ENCODE results near the gene CCNA2.

Gene CCNA2

DNA sequence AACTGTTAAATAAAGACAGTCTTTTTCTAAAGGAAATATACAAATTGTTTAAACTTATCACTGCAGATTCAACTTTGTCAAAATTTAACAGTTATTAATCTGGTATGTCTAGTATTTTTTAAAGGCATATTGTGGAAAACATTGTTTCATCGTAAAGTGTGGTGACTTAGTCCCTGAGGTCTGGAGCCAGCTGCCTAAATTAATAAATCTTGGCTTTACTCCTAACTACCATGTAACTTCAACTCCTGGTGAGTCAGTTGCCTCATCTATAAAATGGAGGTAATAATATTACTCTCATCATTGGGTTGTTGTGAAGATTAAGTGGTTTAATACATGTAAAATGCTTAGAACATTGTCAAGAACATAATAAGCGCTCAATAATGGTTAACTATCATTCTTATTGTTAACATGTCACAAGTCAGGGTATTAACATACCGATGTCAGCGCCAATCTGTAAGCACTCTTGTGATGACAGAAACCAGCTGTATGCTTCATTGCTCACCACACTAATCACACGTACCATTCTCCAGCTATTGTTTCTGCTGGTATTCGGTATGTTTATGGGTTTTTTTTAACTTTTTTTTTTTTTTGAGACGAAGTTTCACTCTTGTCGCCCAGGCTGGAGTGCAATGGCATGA is 44.6 kb downstream of the CCNA2 start:
- H3K36me3 ChIP-seq: no peaks in the 10 kb centered on the region
- DNase-seq: no peak
- TF ChIP-seq, protein P1, sequence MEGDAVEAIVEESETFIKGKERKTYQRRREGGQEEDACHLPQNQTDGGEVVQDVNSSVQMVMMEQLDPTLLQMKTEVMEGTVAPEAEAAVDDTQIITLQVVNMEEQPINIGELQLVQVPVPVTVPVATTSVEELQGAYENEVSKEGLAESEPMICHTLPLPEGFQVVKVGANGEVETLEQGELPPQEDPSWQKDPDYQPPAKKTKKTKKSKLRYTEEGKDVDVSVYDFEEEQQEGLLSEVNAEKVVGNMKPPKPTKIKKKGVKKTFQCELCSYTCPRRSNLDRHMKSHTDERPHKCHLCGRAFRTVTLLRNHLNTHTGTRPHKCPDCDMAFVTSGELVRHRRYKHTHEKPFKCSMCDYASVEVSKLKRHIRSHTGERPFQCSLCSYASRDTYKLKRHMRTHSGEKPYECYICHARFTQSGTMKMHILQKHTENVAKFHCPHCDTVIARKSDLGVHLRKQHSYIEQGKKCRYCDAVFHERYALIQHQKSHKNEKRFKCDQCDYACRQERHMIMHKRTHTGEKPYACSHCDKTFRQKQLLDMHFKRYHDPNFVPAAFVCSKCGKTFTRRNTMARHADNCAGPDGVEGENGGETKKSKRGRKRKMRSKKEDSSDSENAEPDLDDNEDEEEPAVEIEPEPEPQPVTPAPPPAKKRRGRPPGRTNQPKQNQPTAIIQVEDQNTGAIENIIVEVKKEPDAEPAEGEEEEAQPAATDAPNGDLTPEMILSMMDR (IDR thresholded peaks at IDR 0.05; ENCODE audit: low read depth, low read length): no peak

DNA sequence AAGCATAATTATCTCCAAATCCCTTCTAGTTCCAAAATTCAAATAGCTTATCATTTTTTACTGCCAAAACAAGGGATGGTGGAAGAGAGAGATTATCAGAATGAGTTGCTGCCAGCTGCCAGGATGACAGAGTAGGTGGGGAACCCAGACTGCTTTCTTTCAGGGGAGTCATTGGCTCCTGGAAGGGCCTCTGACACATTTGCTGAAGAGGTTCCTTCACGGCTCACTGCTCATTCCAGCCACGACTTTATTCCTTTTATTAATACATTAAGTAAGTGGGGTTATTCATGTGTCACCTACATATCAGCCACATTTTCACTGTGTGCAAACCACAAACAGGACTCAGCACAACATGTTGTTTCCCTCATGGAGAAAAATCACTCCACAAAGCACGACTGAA is 46.1 kb downstream of the CCNA2 start:
- H3K4me1 ChIP-seq: no peaks in the 10 kb centered on the region
- TF ChIP-seq, protein P1 (IDR thresholded peaks at IDR 0.05; ENCODE audit: low read depth, low read length): no peak
- DNase-seq: no peak
- peaks cover 13% of the 10 kb centered on the region for H3K27me3 ChIP-seq
- no peaks in the 10 kb centered on the region for H3K9me3 ChIP-seq
- H3K4me3 ChIP-seq (ENCODE audit: low read depth, low read length): no peak overlapping the region
- no peaks in the 10 kb centered on the region for H3K36me3 ChIP-seq

More for the DNA sequence above, 44.6 kb downstream of the CCNA2 start:
- H3K4me3 ChIP-seq (ENCODE audit: low read depth, low read length): no peak overlapping the region
- H3K4me1 ChIP-seq: no peaks in the 10 kb centered on the region
- no peaks in the 10 kb centered on the region for H3K9me3 ChIP-seq
- peaks cover 11% of the 10 kb centered on the region for H3K27me3 ChIP-seq

DNA sequence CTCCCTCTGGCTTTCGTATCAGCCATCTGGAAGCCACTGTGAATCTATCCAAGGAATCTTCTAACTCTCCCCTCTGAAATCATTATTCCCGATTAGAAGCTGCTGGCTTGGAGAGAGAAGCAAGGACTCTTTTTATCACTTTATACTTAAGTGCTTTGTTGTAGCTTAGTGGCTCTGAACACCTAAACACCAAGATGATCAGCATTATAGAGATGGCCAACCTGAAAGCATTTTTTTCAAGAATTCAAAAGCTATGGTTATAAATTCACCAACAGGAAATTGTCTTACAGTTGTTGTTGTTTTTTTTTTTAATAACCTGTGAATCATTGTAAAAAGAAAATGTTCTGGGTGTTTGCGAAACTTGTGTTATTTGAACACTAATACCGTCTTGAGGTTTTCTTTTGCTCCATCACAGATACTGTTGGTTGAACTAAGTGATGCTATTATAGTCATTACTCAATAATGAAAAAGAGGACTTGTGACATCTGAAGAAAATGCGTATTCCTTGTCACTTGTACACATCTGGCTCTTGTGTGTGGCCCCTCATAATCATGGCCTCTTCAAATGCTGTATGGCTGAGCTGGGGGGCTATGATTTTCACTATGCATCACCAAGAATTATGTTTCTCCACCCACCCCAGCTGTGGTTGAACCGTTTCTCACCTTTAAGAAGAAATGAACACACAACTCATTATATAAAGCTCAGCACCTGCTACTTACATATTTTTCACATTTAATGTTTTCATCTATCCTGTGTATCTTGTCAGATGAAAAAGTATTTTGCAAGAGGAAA is 46.9 kb downstream of the CCNA2 start:
- peaks cover 13% of the 10 kb centered on the region for H3K27me3 ChIP-seq
- no peaks in the 10 kb centered on the region for H3K36me3 ChIP-seq
- TF ChIP-seq, protein P1 (IDR thresholded peaks at IDR 0.05; ENCODE audit: low read depth, low read length): no peak
- H3K4me3 ChIP-seq (ENCODE audit: low read depth, low read length): no peak overlapping the region
- DNase-seq: no peak
- no peaks in the 10 kb centered on the region for H3K4me1 ChIP-seq
- H3K9me3 ChIP-seq: no peaks in the 10 kb centered on the region

DNA sequence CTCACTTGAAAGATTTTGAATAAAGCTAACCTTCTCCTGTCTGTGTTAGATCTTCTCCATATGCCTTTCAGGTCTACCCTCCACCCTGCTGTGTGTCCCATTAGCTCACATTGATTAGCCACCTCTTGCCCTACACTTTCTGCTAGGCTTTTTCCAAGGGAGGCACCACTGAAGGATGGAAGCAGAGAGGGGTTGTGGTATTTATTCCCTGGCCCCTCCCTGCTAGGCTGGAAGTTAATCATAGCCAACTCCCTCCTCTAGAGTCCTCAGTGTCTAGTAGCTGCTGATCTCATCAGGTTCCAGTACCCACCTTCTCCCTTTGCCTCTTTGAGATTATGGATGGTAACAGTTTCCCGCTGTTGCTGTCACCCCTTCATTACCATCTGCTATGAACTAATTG is 49.8 kb downstream of the CCNA2 start:
- no peak for DNase-seq
- Histone ChIP-seq H3K27me3 (peaks cover 10% of the 10 kb centered on the region), H3K4me3 (ENCODE audit: low read depth, low read length) (no peak overlapping the region), H3K9me3 (no peaks in the 10 kb centered on the region), H3K36me3 (no peaks in the 10 kb centered on the region), H3K4me1 (no peaks in the 10 kb centered on the region)
- TF ChIP-seq, protein P1 (IDR thresholded peaks at IDR 0.05; ENCODE audit: low read depth, low read length): no peak

DNA sequence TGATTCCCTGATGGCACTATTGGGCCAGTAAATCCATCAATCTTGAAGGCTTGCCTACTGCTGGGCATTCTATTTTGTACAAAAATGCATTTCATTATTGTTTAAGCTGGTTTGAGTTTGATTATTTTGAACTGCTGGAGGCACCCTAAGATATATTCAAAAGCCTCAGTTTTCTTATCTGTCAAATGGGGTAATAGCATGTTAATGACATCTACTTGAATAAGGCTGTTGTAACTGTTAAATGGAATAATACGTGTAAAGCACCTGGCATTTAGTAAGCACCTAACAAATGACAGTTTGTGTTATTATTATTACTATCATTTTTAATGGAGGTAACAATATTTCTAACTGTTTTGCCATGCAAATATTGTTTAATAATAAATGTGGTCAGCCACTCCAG is 51.8 kb downstream of the CCNA2 start:
- TF ChIP-seq, protein P1 (IDR thresholded peaks at IDR 0.05; ENCODE audit: low read depth, low read length): no peak
- Histone ChIP-seq H3K4me3 (ENCODE audit: low read depth, low read length) (no peak overlapping the region), H3K27me3 (peaks cover 11% of the 10 kb centered on the region), H3K4me1 (no peaks in the 10 kb centered on the region), H3K9me3 (no peaks in the 10 kb centered on the region), H3K36me3 (no peaks in the 10 kb centered on the region)
- DNase-seq: no peak

DNA sequence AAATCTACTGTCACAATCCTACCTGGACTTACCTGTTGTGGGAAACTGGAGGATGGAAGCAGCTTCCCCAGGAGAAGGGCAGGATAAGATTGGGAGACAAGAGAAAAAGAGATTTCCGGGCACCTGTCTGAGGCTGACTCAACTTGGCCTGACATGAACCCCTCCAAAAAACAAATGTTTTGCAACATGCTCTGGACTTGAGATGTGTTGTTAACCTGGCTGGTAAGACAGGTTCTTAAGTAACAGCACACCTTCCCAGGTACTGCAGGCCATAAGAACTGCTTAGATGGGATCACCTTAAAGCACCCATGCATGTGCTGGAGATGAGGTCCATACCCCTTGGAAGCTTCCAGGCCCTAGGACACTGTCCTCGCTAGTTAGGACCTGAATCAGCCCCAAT is 54.3 kb downstream of the CCNA2 start:
- DNase-seq: no peak
- no peaks in the 10 kb centered on the region for H3K4me1 ChIP-seq
- H3K9me3 ChIP-seq: no peaks in the 10 kb centered on the region
- TF ChIP-seq, protein P1 (IDR thresholded peaks at IDR 0.05; ENCODE audit: low read depth, low read length): no peak
- H3K36me3 ChIP-seq: no peaks in the 10 kb centered on the region
- H3K27me3 ChIP-seq: peaks cover 32% of the 10 kb centered on the region
- H3K4me3 ChIP-seq (ENCODE audit: low read depth, low read length): no peak overlapping the region

Data from BE2C (cell line).